Middle frontal gyrus (tissue), 1 donor: ENCODE results near the gene COMMD1.
"Not testable (repeated sequence)": the region's sequence is repeated elsewhere in the genome, so short reads cannot be mapped to it uniquely, and the experiment has no call there.

Experiments
- DNase-seq: peaks from one replicate; pipeline ENCODE4 v3.0.0-alpha.2; 2015; ENCODE audit warnings: low spot score; ENCODE audit errors: extremely low spot score

Gene COMMD1

GRCh38 chr2:62014102-62014501 is 108.6 kb downstream of the COMMD1 start:
- DNase-seq: peak; percentile 78

GRCh38 chr2:62016957-62017356 is 111.5 kb downstream of the COMMD1 start:
- DNase-seq: no peak

GRCh38 chr2:62029910-62030309 is 124.4 kb downstream of the COMMD1 start:
- DNase-seq: no peak

DNA sequence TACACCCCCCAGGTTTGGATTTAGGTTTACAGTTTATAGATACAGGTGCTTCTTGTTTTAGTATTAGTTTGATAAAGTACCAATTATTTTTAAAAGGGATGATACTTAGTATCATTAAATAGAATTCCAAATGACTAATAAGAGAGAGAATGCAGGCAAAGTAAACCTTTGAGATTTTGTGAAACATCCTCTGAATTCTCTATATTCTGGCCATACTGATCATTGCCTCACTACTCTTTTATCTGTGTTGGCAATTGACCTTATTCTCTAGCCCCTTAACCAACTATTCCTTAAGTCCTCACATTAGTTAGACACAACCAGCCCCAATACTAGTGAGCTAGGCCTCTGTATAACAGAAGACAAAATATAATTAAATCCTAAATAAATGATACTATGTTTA is 125.4 kb downstream of the COMMD1 start:
- DNase-seq: no peak

DNA sequence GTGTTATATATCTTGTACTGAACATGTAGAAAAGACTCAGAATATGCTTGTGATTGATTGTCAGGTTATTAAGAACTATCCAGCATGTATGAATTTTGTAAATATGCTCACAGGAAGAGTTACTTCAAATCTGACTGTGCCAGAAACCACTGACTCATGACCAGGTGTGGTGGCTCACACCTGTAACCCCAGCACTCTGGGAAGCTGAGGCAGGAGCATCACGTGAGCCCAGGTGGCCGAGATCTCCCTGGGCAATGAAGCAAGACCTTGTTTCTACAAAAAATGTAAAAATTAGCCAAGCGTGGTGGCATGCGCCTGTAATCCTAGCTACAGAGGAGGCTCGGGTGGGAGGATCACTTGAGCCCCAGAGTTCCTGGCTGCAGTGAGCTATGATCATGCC is 126.6 kb downstream of the COMMD1 start:
- no peak for DNase-seq

DNA sequence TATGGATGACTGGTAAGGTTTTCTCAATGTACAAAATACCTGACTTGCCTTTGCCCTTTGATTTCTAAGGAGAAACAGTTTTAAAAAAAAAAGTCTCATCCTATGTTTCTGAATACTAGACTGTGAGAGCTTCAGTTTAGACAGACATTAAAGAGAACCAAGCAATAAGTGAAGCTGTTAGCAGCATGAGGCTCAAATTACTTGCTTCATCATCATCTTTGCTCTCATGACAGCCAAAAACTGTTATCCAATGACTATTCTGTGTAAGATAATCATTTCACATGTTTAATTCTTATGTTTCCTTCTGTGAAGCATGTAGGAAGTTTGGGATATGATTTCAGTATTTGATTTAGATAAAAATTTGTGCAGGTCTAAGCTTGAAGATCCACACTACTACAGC is 129.2 kb downstream of the COMMD1 start:
- no peak for DNase-seq

- DNase-seq: no peak
These were observed 130.8 kb downstream of the COMMD1 start for GRCh38 chr2:62036229-62036628.

DNA sequence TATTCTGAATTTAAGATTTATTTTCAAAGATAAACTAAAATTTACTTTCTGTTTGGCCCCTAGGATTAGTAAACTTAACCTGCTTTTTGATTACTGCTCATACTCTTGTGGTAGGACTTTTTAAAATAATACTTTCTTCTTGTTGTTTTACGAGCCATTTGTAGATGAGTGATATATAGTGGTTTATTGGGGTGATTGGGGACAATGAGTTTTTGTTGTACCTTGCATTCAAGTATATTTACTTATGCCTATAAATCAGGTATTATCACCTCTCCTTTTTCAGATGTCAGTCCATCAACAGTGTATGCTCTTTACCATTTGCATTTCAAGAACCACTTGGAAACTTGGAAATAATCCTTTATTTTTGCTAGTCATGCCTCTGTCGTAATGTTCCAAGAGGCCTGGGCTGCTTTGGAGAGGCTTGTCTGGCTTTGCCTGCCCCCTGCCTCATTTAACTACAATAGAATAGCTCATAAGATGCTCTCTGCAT is 131.3 kb downstream of the COMMD1 start:
- DNase-seq: no peak

- DNase-seq: peak; percentile 24
These were observed 133.7 kb downstream of the COMMD1 start for GRCh38 chr2:62038975-62039771.

GRCh38 chr2:62040926-62041325 is 135.5 kb downstream of the COMMD1 start:
- no peak for DNase-seq

DNA sequence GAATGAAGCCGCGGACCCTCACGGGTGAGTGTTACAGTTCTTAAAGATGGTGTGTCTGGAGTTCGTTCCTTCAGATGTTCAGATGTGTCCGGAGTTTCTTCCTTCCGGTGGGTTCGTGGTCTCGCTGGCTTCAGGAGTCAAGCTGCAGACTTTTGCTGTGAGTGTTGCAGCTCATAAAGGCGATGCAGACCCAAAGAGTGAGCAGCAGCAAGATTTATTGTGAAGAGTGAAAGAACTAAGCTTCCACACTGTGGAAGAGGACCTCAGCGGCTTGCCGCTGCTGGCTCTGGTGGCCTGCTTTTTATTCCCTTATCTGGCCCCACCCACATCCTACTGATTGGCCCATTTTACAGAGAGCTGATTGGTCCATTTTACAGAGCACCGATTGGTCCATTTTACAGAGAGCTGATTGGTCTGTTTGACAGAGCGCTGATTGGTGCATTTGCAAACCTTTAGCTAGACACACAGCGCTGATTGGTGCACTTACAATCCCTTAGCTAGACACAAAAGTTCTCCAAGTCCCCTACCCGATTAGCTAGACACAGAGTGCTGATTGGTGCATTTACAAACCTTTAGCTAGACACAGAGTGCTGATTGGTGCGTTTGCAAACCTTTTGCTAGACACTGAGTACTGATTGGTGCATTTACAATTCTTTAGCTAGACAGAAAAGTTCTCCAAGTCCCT is 136.4 kb downstream of the COMMD1 start:
- not testable (repeated sequence) for DNase-seq

GRCh38 chr2:62042400-62042799 is 136.9 kb downstream of the COMMD1 start:
- DNase-seq: no peak

- DNase-seq: no peak
These were observed 137.5 kb downstream of the COMMD1 start for GRCh38 chr2:62042944-62043343.

- DNase-seq: no peak
These were observed 139.6 kb downstream of the COMMD1 start for GRCh38 chr2:62045017-62045543.

GRCh38 chr2:62046141-62046540 is 140.7 kb downstream of the COMMD1 start:
- DNase-seq: no peak

GRCh38 chr2:62050456-62051045 is 145.1 kb downstream of the COMMD1 start:
- DNase-seq: no peak

DNA sequence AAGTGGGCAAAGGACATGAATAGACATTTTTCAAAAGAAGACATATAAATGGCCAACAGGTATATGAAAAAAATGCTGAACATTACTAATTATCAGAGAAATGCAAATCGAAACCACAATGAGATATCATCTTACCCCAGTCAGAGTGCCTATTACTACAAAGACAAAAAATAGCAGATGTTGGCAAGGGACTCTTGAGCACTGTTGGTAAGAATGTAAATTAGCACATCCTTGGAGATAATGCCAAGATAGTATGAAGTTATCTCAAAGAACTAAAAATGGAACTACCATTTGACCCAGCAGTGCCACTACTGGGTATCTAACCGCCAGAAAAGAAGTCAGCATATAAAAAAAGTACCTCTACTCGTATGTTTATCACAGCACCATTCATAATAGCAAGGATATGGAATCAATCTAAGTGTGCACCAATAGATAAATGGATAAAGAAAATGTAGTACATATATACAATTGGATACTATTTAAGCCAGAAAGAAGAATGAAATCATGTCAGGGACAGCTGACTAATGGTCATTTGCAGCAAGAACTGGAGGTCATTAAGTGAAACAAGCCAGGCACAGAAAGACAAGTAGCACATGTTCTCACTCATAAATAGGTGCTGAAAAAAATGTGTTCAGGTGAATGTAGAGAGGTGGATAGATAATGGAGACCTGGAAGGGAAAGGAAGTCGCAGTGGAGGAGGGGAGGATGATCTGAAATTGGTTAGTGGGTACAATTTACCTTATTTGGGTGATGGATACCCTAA is 148.7 kb downstream of the COMMD1 start:
- no peak for DNase-seq

GRCh38 chr2:62054916-62055450 is 149.5 kb downstream of the COMMD1 start:
- DNase-seq: no peak

DNA sequence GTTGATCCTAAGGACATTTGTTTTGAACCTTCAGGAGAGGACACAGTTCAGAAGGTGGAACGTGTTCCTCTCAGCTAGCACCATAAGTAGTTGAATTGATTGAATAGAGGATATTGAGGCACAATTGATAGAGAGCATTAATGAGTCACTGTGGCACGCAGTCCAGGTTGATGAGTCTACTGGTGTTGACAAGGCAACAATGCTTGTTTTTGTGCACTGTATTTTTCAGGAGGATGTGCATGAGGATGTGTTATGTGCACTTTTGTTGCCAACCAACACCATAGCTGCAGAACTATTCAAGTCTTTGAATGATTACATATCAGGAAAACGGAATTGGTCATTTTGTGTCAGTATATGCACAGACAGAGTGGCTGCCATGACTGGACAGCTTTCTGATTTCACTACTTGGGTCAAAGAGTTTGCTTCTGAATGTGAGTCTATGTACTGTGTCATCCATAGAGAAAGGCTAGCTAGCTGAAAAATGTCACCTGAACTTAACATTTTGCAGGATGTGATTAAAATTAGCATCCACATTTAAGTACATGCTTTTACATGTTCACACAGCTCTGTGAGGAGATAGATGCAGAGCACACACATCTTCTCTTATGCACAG is 150.4 kb downstream of the COMMD1 start:
- DNase-seq: no peak

DNA sequence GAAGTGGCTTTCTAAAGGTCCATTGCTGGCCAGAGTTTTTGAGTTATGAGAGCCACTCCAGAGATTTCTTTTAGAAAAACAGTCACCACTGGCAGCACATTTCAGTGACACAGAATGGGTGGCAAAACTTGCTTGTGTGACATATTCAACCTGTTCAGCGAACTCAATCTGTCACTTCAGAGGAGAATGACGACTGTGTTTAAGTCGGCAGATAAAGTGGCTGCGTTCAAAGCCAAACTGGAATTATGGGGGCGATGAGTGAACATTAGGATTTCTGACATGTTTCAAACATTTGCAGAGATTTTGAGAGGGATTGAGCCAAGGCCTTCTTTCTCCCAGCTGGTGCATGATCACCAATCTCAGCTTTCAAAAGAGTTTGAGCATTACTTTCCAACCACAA is 150.9 kb downstream of the COMMD1 start:
- DNase-seq: no peak

GRCh38 chr2:62065243-62065642 is 159.8 kb downstream of the COMMD1 start:
- no peak for DNase-seq
